ENCODE results near the gene HSD17B3. TPM values are rescaled to one million over a fixed set of nuclear protein-coding genes. Genes with fewer than 3 reads are reported as not detected.

The HSD17B3 gene
- polyA plus RNA-seq, 1 of the 3 experiments (the other 2 are of a cell fraction), result 0.51 TPM

DNA sequence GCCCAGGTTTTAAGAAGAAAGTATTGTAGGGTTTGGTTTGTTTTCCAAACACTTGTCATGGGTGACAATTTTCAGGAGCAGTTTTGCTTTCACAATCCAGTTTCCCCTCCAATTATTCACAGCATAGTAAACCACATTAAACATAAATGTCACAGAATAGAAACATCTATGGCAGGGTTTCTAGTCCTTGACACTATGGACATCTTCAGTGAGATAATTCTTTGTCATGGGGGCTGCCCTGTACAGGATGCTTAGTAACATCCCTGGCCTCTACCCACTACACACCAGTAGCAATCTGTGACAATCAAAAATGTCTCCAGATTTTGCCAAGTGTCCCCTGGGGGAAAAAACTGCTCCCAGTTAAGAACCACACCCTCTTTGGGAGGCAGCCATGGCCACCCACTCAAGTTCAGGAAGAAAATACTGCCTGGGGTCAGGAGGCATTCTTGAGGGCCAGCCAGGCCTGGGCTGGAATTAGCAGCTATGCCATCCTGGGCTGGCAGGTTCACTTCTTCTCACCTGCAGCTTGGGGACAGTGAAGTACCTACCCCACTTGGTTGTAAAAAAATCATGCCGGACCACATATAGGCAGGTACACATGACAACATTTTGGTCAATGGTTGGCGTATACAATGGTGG, 116.3 kb downstream of the HSD17B3 start:
- Histone ChIP-seq H3K9me3 (no peaks in the 10 kb centered on the region), H3F3A (replicated peaks; ENCODE audit: insufficient read depth) (no peaks in the 10 kb centered on the region), H3K4me3 (ENCODE audit: low read depth in 2 of 2, low read length in 1 of 2) (no peak overlapping the region), H3K9ac (no peak overlapping the region), H3K4me1 (ENCODE audit: control insufficient read depth in 1 of 2, insufficient read depth in 2 of 2, low read depth in 1 of 2, low read length in 1 of 2) (no peaks in the 10 kb centered on the region), H3K27ac (ENCODE audit: low read depth in 2 of 2, low read length in 1 of 2) (no peak overlapping the region), H4K20me1 (ENCODE audit: insufficient read depth) (no peaks in the 10 kb centered on the region), H3K79me2 (ENCODE audit: insufficient read depth) (no peaks in the 10 kb centered on the region), H2AFZ (ENCODE audit: low read depth) (no peak overlapping the region), H3K9me2 (no peaks in the 10 kb centered on the region), H3K4me2 (no peak overlapping the region), H3K36me3 (replicated peaks in 1 of 2; ENCODE audit: control insufficient read depth in 1 of 2, insufficient read depth in 2 of 2, low read length in 1 of 2) (no peaks in the 10 kb centered on the region), H3K27me3 (ENCODE audit: insufficient read depth) (no peaks in the 10 kb centered on the region)
- ChIA-PET CTCF (no interaction called here), POLR2A (no interaction called here)
- TF ChIP-seq FOSL2 (IDR thresholded peaks at IDR 0.05; ENCODE audit: borderline replicate concordance, low read depth), result no peak
- no peak for TF ChIP-seq EZH2phosphoT487 (IDR thresholded peaks at IDR 0.05; ENCODE audit: borderline replicate concordance, low read depth)
- no peak for DNase-seq
- WGBS (ENCODE audit: low lambda C conversion rate), result 69% methylated on average over 2 of the region's 2 CpGs

Small RNAs within 50 kb of the gene (small RNA-seq; reads per million reads assigned to genes)
- gene RNU6-1160P, result 0 reads per million in 7 experiments

Other genes with a start within 250 kb of the HSD17B3 start
- gene SLC35D2, start 81.5 kb upstream of the HSD17B3 start, polyA plus RNA-seq (2012; rRNA removed), result 26.1 and 27.0 TPM in 2 replicates
- gene ZNF367, start 116.2 kb upstream of the HSD17B3 start, polyA plus RNA-seq (2012; rRNA removed), result 1.5 TPM in 2 replicates
- gene HABP4, start 148.0 kb upstream of the HSD17B3 start, polyA plus RNA-seq (2012; rRNA removed), result 18.4 and 19.0 TPM in 2 replicates

Data from SK-N-SH (cell line).